Common myeloid progenitor, CD34-positive (primary cell): ENCODE results near the gene CRTC1.

Source experiments
- CTCF ChIA-PET: fragments of 350-600 bp; sonication (Branson Sonifier 250); formaldehyde crosslinking; loops from one replicate; lab custom pipeline; 2021; ENCODE audit warnings: antibody characterized with exemption; lab: Charles Lee
- POLR2A ChIA-PET: fragments of 350-600 bp; sonication (Branson Sonifier 250); formaldehyde crosslinking; loops from one replicate; lab custom pipeline; 2021; ENCODE audit warnings: antibody characterized with exemption; lab: Charles Lee
- DNase-seq, 3 donors: peaks; one replicate each; pipeline versions ENCODE4 v3.0.0 to v3.0.0-alpha.2; 2013
- H3K27ac ChIP-seq, 2 experiments: 1 replicate in 1 of 2; 2 replicates in 1 of 2; pipeline ENCODE4 v1.7.0; 2013; ENCODE audit warnings: inconsistent platforms in 2 of 2, low read length in 2 of 2, mild to moderate bottlenecking in 2 of 2, low read depth in 1 of 2, moderate library complexity in 1 of 2; ENCODE audit not compliant: severe bottlenecking in 2 of 2, insufficient read depth in 1 of 2, poor library complexity in 1 of 2
- H3K27me3 ChIP-seq, 5 experiments: replicated peaks in 2 of 5; 1 replicate in 3 of 5; 2 replicates in 2 of 5; pipeline versions ENCODE4 v1.6.1 to v1.7.0; 2013; ENCODE audit warnings: low read length in 4 of 5, mild to moderate bottlenecking in 2 of 5, moderate library complexity in 2 of 5, inconsistent platforms in 1 of 5; ENCODE audit not compliant: insufficient read depth in 5 of 5, control insufficient read depth in 4 of 5
- H3K36me3 ChIP-seq, 4 experiments: 1 replicate in 2 of 4; 2 replicates in 2 of 4; pipeline versions ENCODE4 v1.6.1 to v1.7.0; 2013; ENCODE audit warnings: low read length in 3 of 4, control low read depth in 1 of 4, mild to moderate bottlenecking in 1 of 4; ENCODE audit not compliant: control insufficient read depth in 4 of 4, insufficient read depth in 4 of 4
- H3K4me1 ChIP-seq, 4 experiments: 1 replicate in 3 of 4; 2 replicates in 1 of 4; pipeline versions ENCODE4 v1.6.1 to v1.7.1; 2013; ENCODE audit warnings: low read length in 3 of 4, mild to moderate bottlenecking in 3 of 4, control low read depth in 1 of 4, inconsistent platforms in 1 of 4, moderate library complexity in 1 of 4; ENCODE audit not compliant: control insufficient read depth in 4 of 4, insufficient read depth in 4 of 4; ENCODE audit errors: control extremely low read depth in 1 of 4
- H3K4me3 ChIP-seq, 7 experiments: 1 replicate in 4 of 7; 2 replicates in 3 of 7; pipeline versions ENCODE4 v1.5.1 to v1.7.0; 2013; ENCODE audit warnings: mild to moderate bottlenecking in 7 of 7, low read length in 6 of 7, moderate library complexity in 6 of 7, inconsistent platforms in 2 of 7, low read depth in 2 of 7, control low read depth in 1 of 7; ENCODE audit not compliant: insufficient read depth in 4 of 7, control insufficient read depth in 1 of 7; ENCODE audit errors: extremely low read depth in 1 of 7
- H3K9me3 ChIP-seq, 5 experiments: 1 replicate in 4 of 5; 2 replicates in 1 of 5; pipeline versions ENCODE4 v1.6.1 to v1.7.1; 2013; ENCODE audit warnings: low read length in 4 of 5, mild to moderate bottlenecking in 2 of 5, inconsistent platforms in 1 of 5, low read depth in 1 of 5, moderate library complexity in 1 of 5; ENCODE audit not compliant: control insufficient read depth in 4 of 5, insufficient read depth in 2 of 5; ENCODE audit errors: control extremely low read depth in 1 of 5
- WGBS: methylation state at CpG from one replicate; pipeline ENCODE4 v1.1.5; 2013; ENCODE audit not compliant: insufficient coverage; 5-methylcytosine and 5-hydroxymethylcytosine counted together

The CRTC1 gene

GRCh38 chr19:18669883-18670282 is 13.6 kb upstream of the CRTC1 start:
- DNase-seq = no peak
- no peaks in the 10 kb centered on the region for H3K4me1 ChIP-seq
- no peak overlapping the region for H3K27ac ChIP-seq
- H3K27me3 ChIP-seq = no peaks in the 10 kb centered on the region
- ChIA-PET CTCF (no interaction called here), POLR2A (no interaction called here)
- H3K36me3 ChIP-seq = peaks cover 4 to 40% (median 22%) of the 10 kb centered on the region in 4 experiments
- H3K4me3 ChIP-seq = no peak overlapping the region
- H3K9me3 ChIP-seq = no peaks in the 10 kb centered on the region
- 98% methylated on average over 6 of the region's 11 CpGs for WGBS

DNA sequence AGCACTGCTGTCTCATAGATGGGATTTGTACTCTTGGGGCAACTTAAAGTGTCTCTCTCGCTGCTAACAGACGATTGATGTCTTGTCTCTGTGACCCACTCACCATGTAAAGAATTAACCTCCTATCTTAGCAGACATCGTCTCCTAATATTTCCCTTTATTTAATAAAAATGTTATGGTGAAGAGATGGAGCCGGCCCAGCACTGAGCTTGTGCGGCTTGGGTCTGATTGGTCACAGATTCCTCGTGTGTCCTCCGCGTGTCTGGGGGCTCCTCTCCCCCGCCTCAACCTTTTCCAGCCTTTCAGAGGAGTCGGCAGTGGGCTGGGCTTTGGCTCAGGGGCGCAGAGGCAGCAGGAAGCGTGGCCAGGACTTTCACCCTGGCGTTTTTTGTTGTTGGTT is 13.2 kb upstream of the CRTC1 start:
- no peaks in the 10 kb centered on the region for H3K4me1 ChIP-seq
- no peaks in the 10 kb centered on the region for H3K9me3 ChIP-seq
- H3K36me3 ChIP-seq = peaks cover 4 to 39% (median 21%) of the 10 kb centered on the region in 4 experiments
- 96% methylated on average over 9 of the region's 13 CpGs for WGBS
- no peak overlapping the region for H3K4me3 ChIP-seq
- ChIA-PET CTCF (no interaction called here), POLR2A (no interaction called here)
- no peaks in the 10 kb centered on the region for H3K27me3 ChIP-seq
- no peak overlapping the region for H3K27ac ChIP-seq
- DNase-seq = no peak

DNA sequence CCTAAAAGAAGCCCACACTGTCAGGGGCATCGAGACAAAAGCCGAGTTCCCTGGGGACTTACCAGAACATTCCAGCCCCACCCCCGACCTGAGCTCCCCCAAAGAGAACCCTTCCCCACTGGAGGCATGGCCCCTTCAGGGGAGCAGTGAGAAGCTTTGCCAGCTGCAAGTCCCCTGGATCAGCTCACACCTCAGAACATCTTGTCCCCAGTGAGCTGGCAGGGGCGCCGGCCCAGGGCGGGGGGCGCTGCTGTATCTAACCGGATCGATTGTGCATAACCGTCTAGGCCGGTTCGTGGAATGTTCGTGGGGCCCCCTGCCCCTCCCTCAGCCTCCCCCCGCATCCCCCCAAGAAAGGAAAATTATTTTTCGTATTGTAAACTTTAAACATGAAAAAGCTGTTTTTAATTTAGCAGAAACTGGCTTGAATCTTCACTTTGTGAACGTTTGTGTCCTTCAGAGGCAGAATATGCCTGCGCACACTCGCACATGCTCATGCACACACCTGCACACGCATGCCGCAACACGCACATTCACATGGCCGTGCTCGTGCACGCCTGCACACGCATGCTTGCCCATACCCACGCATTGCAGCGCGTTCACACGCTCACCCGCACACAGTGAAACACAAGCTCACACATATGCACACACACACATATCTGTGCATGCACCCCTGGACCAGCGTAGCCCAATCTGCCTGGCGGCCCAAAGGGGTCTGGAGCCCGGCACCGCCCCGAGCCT is 12.0 kb upstream of the CRTC1 start:
- whole genome bisulfite sequencing = 98% methylated on average over 20 of the region's 35 CpGs
- DNase-seq = no peak
- Histone ChIP-seq H3K27ac (no peak overlapping the region), H3K36me3 (peaks cover 4 to 31% (median 17%) of the 10 kb centered on the region in 4 experiments), H3K4me1 (no peaks in the 10 kb centered on the region), H3K4me3 (no peak overlapping the region), H3K9me3 (no peaks in the 10 kb centered on the region), H3K27me3 (no peaks in the 10 kb centered on the region)
- ChIA-PET POLR2A (no interaction called here), CTCF (interaction anchor here (0.7 to 1.3 kb wide), 4 partner anchors 10 to 78 kb away, joined by 3 to 4 read pairs (median 4); no protein-coding TSS in a partner anchor)

- Histone ChIP-seq H3K27me3 (no peaks in the 10 kb centered on the region), H3K4me1 (no peaks in the 10 kb centered on the region), H3K4me3 (no peak overlapping the region), H3K27ac (no peak overlapping the region), H3K9me3 (no peaks in the 10 kb centered on the region), H3K36me3 (peaks cover 4 to 31% (median 17%) of the 10 kb centered on the region in 4 experiments)
- no peak for DNase-seq
- ChIA-PET POLR2A (no interaction called here), CTCF (interaction anchor here (0.7 to 1.3 kb wide), 4 partner anchors 9 to 78 kb away, joined by 3 to 4 read pairs (median 4); no protein-coding TSS in a partner anchor)
- WGBS = 94% methylated on average over 24 of the region's 24 CpGs
Observed at GRCh38 chr19:18672044-18672451, 11.4 kb upstream of the CRTC1 start.

DNA sequence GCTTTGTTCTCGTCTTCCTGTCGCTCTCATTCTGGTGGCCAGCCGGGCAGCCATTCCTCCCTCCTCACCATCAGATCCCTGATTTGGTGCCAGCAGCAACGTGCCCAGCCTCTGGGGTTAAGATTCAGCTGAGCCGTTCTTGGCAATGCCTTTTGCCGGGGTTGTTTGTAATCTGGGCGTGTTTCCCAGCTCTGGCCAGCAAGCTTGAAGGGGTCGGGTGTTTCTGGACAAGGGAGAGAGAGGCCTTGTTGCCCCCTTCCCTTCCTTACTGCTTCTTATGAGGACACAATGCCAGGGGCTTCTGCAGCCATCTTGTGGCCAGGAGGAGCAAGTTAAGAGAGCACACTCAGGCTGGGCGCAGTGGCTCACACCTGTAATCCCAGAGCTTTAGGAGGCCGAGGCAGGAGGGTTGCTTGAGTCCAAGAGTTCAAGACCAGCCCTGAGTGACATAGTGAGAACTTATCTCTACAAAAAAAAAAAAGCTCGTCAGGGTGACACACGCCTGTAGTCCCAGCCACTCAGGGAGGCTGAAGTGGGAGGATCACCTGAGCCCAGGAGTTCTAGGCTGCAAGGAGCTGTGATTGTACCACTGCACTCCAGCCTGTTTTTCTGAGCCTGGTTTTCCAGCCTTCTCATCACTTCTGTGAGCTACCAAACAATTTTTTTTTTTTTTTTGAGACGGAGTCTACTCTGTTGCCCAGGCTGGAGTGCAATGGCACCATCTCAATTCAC is 10.7 kb upstream of the CRTC1 start:
- Histone ChIP-seq H3K36me3 (peaks cover under 1 to 26% (median 14%) of the 10 kb centered on the region in 4 experiments), H3K27ac (no peak overlapping the region), H3K9me3 (no peaks in the 10 kb centered on the region), H3K4me1 (peaks cover 0 to 2% (median 0%) of the 10 kb centered on the region in 4 experiments), H3K4me3 (no peak overlapping the region), H3K27me3 (no peaks in the 10 kb centered on the region)
- WGBS = 97% methylated on average over 11 of the region's 13 CpGs
- POLR2A ChIA-PET = no interaction called here
- CTCF ChIA-PET = interaction anchor here (0.7 to 2.8 kb wide), 6 partner anchors 9 to 183 kb away, joined by 3 to 12 read pairs (median 4); no protein-coding TSS in a partner anchor
- DNase-seq = no peak

GRCh38 chr19:18674616-18675015 is 8.9 kb upstream of the CRTC1 start:
- Histone ChIP-seq H3K4me3 (no peak overlapping the region), H3K9me3 (no peaks in the 10 kb centered on the region), H3K27me3 (no peaks in the 10 kb centered on the region), H3K4me1 (peaks cover 0 to 9% (median 0%) of the 10 kb centered on the region in 4 experiments), H3K27ac (no peak overlapping the region), H3K36me3 (peaks cover 0 to 8% (median 4%) of the 10 kb centered on the region in 4 experiments)
- POLR2A ChIA-PET = no interaction called here
- WGBS = 97% methylated on average over 11 of the region's 11 CpGs
- CTCF ChIA-PET = interaction anchor here (0.8 to 2.8 kb wide), 8 partner anchors 10 to 198 kb away, joined by 3 to 12 read pairs (median 3); no protein-coding TSS in a partner anchor
- no peak for DNase-seq
